Measurements from ENCODE around the gene CIT. TPM values are rescaled to one million over a fixed set of nuclear protein-coding genes. Genes with fewer than 3 reads are reported as not detected.
A peak's percentile ranks its signal among the peaks of the same experiment; 100 is the strongest.

CIT gene
- total RNA-seq, 2 experiments from 2014 or later = 87.0 to 97.8 TPM

GRCh38 chr12:119689935-119690500 is 187.1 kb downstream of the CIT start:
- Mint-ChIP-seq H3K27me3 (no peaks in the 10 kb centered on the region), H3K4me1 (peaks cover 2% of the 10 kb centered on the region), H3K27ac (no peak overlapping the region), H3K36me3 (peaks cover 30% of the 10 kb centered on the region), H3K9me3 (no peaks in the 10 kb centered on the region), H3K4me3 (no peak overlapping the region)
- DNase-seq (no peak), ATAC-seq (ENCODE audit: low read depth) (no peak)
- POLR2A ChIA-PET = interaction anchor here (0.7 kb wide), 1 partner anchor 15 kb away, joined by 4 read pairs; no protein-coding TSS in a partner anchor

GRCh38 chr12:119687879-119688278 is 189.2 kb downstream of the CIT start:
- ATAC-seq (ENCODE audit: low read depth) = no peak
- Mint-ChIP-seq H3K27ac (no peak overlapping the region), H3K27me3 (no peaks in the 10 kb centered on the region), H3K4me3 (no peak overlapping the region), H3K4me1 (peaks cover 7% of the 10 kb centered on the region), H3K9me3 (no peaks in the 10 kb centered on the region), H3K36me3 (peaks cover 33% of the 10 kb centered on the region)
- POLR2A ChIA-PET = interaction anchor here (0.7 kb wide), 1 partner anchor 26 kb away, joined by 4 read pairs; no protein-coding TSS in a partner anchor
- no peak for DNase-seq

- no peak for ATAC-seq (ENCODE audit: low read depth)
- Mint-ChIP-seq H3K4me3 (no peak overlapping the region), H3K36me3 (peaks cover 31% of the 10 kb centered on the region), H3K4me1 (peaks cover 9% of the 10 kb centered on the region), H3K9me3 (no peaks in the 10 kb centered on the region), H3K27ac (no peak overlapping the region), H3K27me3 (no peaks in the 10 kb centered on the region)
- POLR2A ChIA-PET = interaction anchor here (0.6 to 0.7 kb wide), 2 partner anchors 25 to 513 kb away, joined by 3 to 4 read pairs; no protein-coding TSS in a partner anchor
- DNase-seq = no peak
These were observed 189.7 kb downstream of the CIT start for GRCh38 chr12:119687406-119687805.

- Mint-ChIP-seq H3K27me3 (no peaks in the 10 kb centered on the region), H3K4me1 (peaks cover 14% of the 10 kb centered on the region), H3K4me3 (no peak overlapping the region), H3K36me3 (peaks cover 32% of the 10 kb centered on the region), H3K9me3 (no peaks in the 10 kb centered on the region), H3K27ac (no peak overlapping the region)
- no peak for DNase-seq
- POLR2A ChIA-PET = no interaction called here
- ATAC-seq (ENCODE audit: low read depth) = no peak
These were observed 190.3 kb downstream of the CIT start for GRCh38 chr12:119686776-119687175.

- POLR2A ChIA-PET = interaction anchor here (0.6 kb wide), 1 partner anchor 10 kb away, joined by 4 read pairs; no protein-coding TSS in a partner anchor
- peaks cover 32% of the 10 kb centered on the region for H3K36me3 Mint-ChIP-seq
- no peaks in the 10 kb centered on the region for H3K27me3 Mint-ChIP-seq
- H3K27ac Mint-ChIP-seq = no peak overlapping the region
- H3K4me3 Mint-ChIP-seq = no peak overlapping the region
- H3K9me3 Mint-ChIP-seq = no peaks in the 10 kb centered on the region
- ATAC-seq (ENCODE audit: low read depth) (no peak), DNase-seq (no peak)
- H3K4me1 Mint-ChIP-seq = peaks cover 14% of the 10 kb centered on the region
These were observed 190.8 kb downstream of the CIT start for GRCh38 chr12:119686355-119686754.

- H3K4me1 Mint-ChIP-seq = peaks cover 14% of the 10 kb centered on the region
- peak overlapping the region; percentile 28 for H3K27ac Mint-ChIP-seq
- no peaks in the 10 kb centered on the region for H3K9me3 Mint-ChIP-seq
- POLR2A ChIA-PET = no interaction called here
- H3K27me3 Mint-ChIP-seq = no peaks in the 10 kb centered on the region
- peaks cover 34% of the 10 kb centered on the region for H3K36me3 Mint-ChIP-seq
- ATAC-seq (ENCODE audit: low read depth) (no peak), DNase-seq (no peak)
- H3K4me3 Mint-ChIP-seq = no peak overlapping the region
These were observed 191.7 kb downstream of the CIT start for GRCh38 chr12:119685375-119685774.

- ATAC-seq (ENCODE audit: low read depth) (no peak), DNase-seq (no peak)
- H3K4me1 Mint-ChIP-seq = peaks cover 14% of the 10 kb centered on the region
- no peaks in the 10 kb centered on the region for H3K9me3 Mint-ChIP-seq
- no peaks in the 10 kb centered on the region for H3K27me3 Mint-ChIP-seq
- H3K36me3 Mint-ChIP-seq = peaks cover 35% of the 10 kb centered on the region
- H3K4me3 Mint-ChIP-seq = no peak overlapping the region
- no peak overlapping the region for H3K27ac Mint-ChIP-seq
- POLR2A ChIA-PET = no interaction called here
These were observed 192.3 kb downstream of the CIT start for GRCh38 chr12:119684711-119685369.

GRCh38 chr12:119683816-119684215 is 193.3 kb downstream of the CIT start:
- Mint-ChIP-seq H3K4me1 (peaks cover 15% of the 10 kb centered on the region), H3K36me3 (peaks cover 36% of the 10 kb centered on the region), H3K27me3 (no peaks in the 10 kb centered on the region), H3K9me3 (no peaks in the 10 kb centered on the region), H3K4me3 (no peak overlapping the region), H3K27ac (peak overlapping the region; percentile 39)
- DNase-seq (no peak), ATAC-seq (ENCODE audit: low read depth) (no peak)
- POLR2A ChIA-PET = no interaction called here

- H3K27me3 Mint-ChIP-seq = no peaks in the 10 kb centered on the region
- peaks cover 37% of the 10 kb centered on the region for H3K36me3 Mint-ChIP-seq
These were observed 193.7 kb downstream of the CIT start for GRCh38 chr12:119683413-119683812.

GRCh38 chr12:119682639-119683252 is 194.4 kb downstream of the CIT start:
- Mint-ChIP-seq H3K36me3 (peaks cover 36% of the 10 kb centered on the region), H3K9me3 (no peaks in the 10 kb centered on the region), H3K27me3 (no peaks in the 10 kb centered on the region), H3K4me1 (peaks cover 15% of the 10 kb centered on the region), H3K4me3 (no peak overlapping the region), H3K27ac (peak overlapping the region; percentile 68)
- ATAC-seq (ENCODE audit: low read depth) (peak; percentile 56), DNase-seq (no peak)
- POLR2A ChIA-PET = no interaction called here

More at GRCh38 chr12:119683413-119683812, 193.7 kb downstream of the CIT start:
- Mint-ChIP-seq H3K4me1 (peaks cover 15% of the 10 kb centered on the region), H3K4me3 (no peak overlapping the region), H3K9me3 (no peaks in the 10 kb centered on the region), H3K27ac (peak overlapping the region; percentile 47)
- no peak for ATAC-seq (ENCODE audit: low read depth)
- POLR2A ChIA-PET = no interaction called here
- no peak for DNase-seq

- peaks cover 37% of the 10 kb centered on the region for H3K36me3 Mint-ChIP-seq
- no peaks in the 10 kb centered on the region for H3K27me3 Mint-ChIP-seq
- H3K4me3 Mint-ChIP-seq = no peak overlapping the region
- POLR2A ChIA-PET = no interaction called here
- DNase-seq = no peak
- peak overlapping the region; percentile 68 for H3K27ac Mint-ChIP-seq
- no peaks in the 10 kb centered on the region for H3K9me3 Mint-ChIP-seq
- peaks cover 15% of the 10 kb centered on the region for H3K4me1 Mint-ChIP-seq
- ATAC-seq (ENCODE audit: low read depth) = no peak
These were observed 195.1 kb downstream of the CIT start for GRCh38 chr12:119681728-119682638.

- H3K36me3 Mint-ChIP-seq = peaks cover 38% of the 10 kb centered on the region
These were observed 196.0 kb downstream of the CIT start for GRCh38 chr12:119681111-119681510.

GRCh38 chr12:119679490-119679889 is 197.6 kb downstream of the CIT start:
- Mint-ChIP-seq H3K4me3 (no peak overlapping the region), H3K9me3 (no peaks in the 10 kb centered on the region), H3K27me3 (no peaks in the 10 kb centered on the region), H3K4me1 (peaks cover 15% of the 10 kb centered on the region), H3K27ac (no peak overlapping the region), H3K36me3 (peaks cover 35% of the 10 kb centered on the region)
- ATAC-seq (ENCODE audit: low read depth) (no peak), DNase-seq (no peak)
- POLR2A ChIA-PET = no interaction called here

More at GRCh38 chr12:119681111-119681510, 196.0 kb downstream of the CIT start:
- H3K27ac Mint-ChIP-seq = no peak overlapping the region
- no peaks in the 10 kb centered on the region for H3K27me3 Mint-ChIP-seq
- H3K4me1 Mint-ChIP-seq = peaks cover 18% of the 10 kb centered on the region
- H3K4me3 Mint-ChIP-seq = no peak overlapping the region
- POLR2A ChIA-PET = interaction anchor here (1.1 kb wide), 1 partner anchor 13 kb away, joined by 8 read pairs; the partner anchor contains the start of gene PRKAB1
- ATAC-seq (ENCODE audit: low read depth) (no peak), DNase-seq (no peak)
- no peaks in the 10 kb centered on the region for H3K9me3 Mint-ChIP-seq
